Neural cell (in vitro differentiated cells): ENCODE results near the gene ITPA. TPM values are rescaled to one million over a fixed set of nuclear protein-coding genes. Genes with fewer than 3 reads are reported as not detected.

Experiments used
- H2AFZ ChIP-seq: fragments of 200-600, 300-800 bp; sonication (generic), shearing (Covaris generic); 2 replicates; pipeline ENCODE4 v1.6.0; 2014; ENCODE audit warnings: low read depth, mild to moderate bottlenecking, antibody characterized with exemption, low read length, moderate library complexity
- H3F3A ChIP-seq: fragments of 200-600 bp; shearing (Covaris generic); 2 replicates; pipeline ENCODE4 v1.6.1; 2016; ENCODE audit warnings: mild to moderate bottlenecking, moderate library complexity, mixed read lengths, antibody characterized with exemption, low read length; ENCODE audit not compliant: insufficient read depth, poor library complexity, severe bottlenecking
- H3K27ac ChIP-seq: fragments of 200-600, 300-800 bp; sonication (generic), shearing (Covaris generic); 2 replicates; pipeline ENCODE4 v1.5.1; 2014; ENCODE audit warnings: mild to moderate bottlenecking, low read length, moderate library complexity
- H3K27me3 ChIP-seq: fragments of 300-800, 200-600 bp; sonication (generic), shearing (Covaris generic); 2 replicates; pipeline ENCODE4 v1.6.0; 2014; ENCODE audit warnings: mild to moderate bottlenecking, low read depth, low read length, moderate library complexity; ENCODE audit not compliant: insufficient read depth
- H3K36me3 ChIP-seq: fragments of 300-800, 200-600 bp; sonication (generic), shearing (Covaris generic); 2 replicates; pipeline ENCODE4 v1.5.1; 2014; ENCODE audit warnings: mild to moderate bottlenecking, antibody characterized with exemption, low read length, moderate library complexity; ENCODE audit not compliant: insufficient read depth
- H3K4me2 ChIP-seq: fragments of 300-800, 200-600 bp; sonication (generic), shearing (Covaris generic); 2 replicates; pipeline ENCODE4 v1.6.0; 2014; ENCODE audit warnings: mild to moderate bottlenecking, low read length
- H3K4me3 ChIP-seq: fragments of 300-800, 200-600 bp; sonication (generic), shearing (Covaris generic); 2 replicates; pipeline ENCODE4 v1.5.1; 2014; ENCODE audit warnings: mild to moderate bottlenecking, low read length, moderate library complexity
- H3K79me2 ChIP-seq: fragments of 200-600 bp; shearing (Covaris generic); replicated peaks from 2 replicates; pipeline ENCODE4 v1.6.0; 2014; ENCODE audit warnings: mild to moderate bottlenecking, low read length, moderate library complexity; ENCODE audit not compliant: insufficient read depth
- H3K9ac ChIP-seq: fragments of 300-800, 200-600 bp; sonication (generic), shearing (Covaris generic); 2 replicates; pipeline ENCODE4 v1.6.1; 2016; ENCODE audit warnings: mild to moderate bottlenecking, low read length, mixed read lengths
- H3K9me2 ChIP-seq: fragments of 200-600 bp; shearing (Covaris generic); 2 replicates; pipeline ENCODE4 v1.6.1; 2016; ENCODE audit warnings: mild to moderate bottlenecking, low read length, mixed read lengths; ENCODE audit not compliant: insufficient read depth
- H3K9me3 ChIP-seq: fragments of 200-600, 300-800 bp; sonication (generic), shearing (Covaris generic); 2 replicates; pipeline ENCODE4 v1.6.1; 2016; ENCODE audit warnings: mild to moderate bottlenecking, mixed run types, low read length, moderate library complexity, mixed read lengths
- H4K20me1 ChIP-seq: fragments of 200-600 bp; shearing (Covaris generic); 2 replicates; pipeline ENCODE4 v1.6.1; 2016; ENCODE audit warnings: mild to moderate bottlenecking, mixed run types; ENCODE audit not compliant: insufficient read depth
- EP300 ChIP-seq: fragments of 450-650 bp; conservative IDR thresholded peaks from 2 replicates; pipeline ENCODE4 v1.6.1; 2014; ENCODE audit warnings: antibody characterized with exemption, mild to moderate bottlenecking, moderate library complexity; ENCODE audit not compliant: poor library complexity, severe bottlenecking
- EZH2 ChIP-seq: fragments of 200-600, 300-800 bp; shearing (Covaris generic), sonication (generic); IDR thresholded peaks from 2 replicates; pipeline ENCODE4 v1.6.1; 2014; ENCODE audit warnings: antibody characterized with exemption, low read length, borderline replicate concordance, mild to moderate bottlenecking; ENCODE audit not compliant: insufficient read depth, poor library complexity, severe bottlenecking
- MXI1 ChIP-seq: fragments of 450-650 bp; conservative IDR thresholded peaks from 2 replicates; pipeline ENCODE4 v1.6.1; 2014; ENCODE audit warnings: antibody characterized with exemption, mild to moderate bottlenecking; ENCODE audit not compliant: poor library complexity, severe bottlenecking
- POLR2AphosphoS5 ChIP-seq: IDR thresholded peaks from 2 replicates; pipeline ENCODE4 v1.6.1; 2012
- RAD21 ChIP-seq: fragments of 450-650 bp; conservative IDR thresholded peaks from 2 replicates; pipeline ENCODE4 v1.6.1; 2014; ENCODE audit warnings: antibody characterized with exemption, mild to moderate bottlenecking, moderate library complexity
- SMC3 ChIP-seq: fragments of 450-650 bp; conservative IDR thresholded peaks from 2 replicates; pipeline ENCODE4 v1.6.1; 2014; ENCODE audit warnings: antibody characterized with exemption, mild to moderate bottlenecking, moderate library complexity; ENCODE audit not compliant: poor library complexity
- TAF1 ChIP-seq: IDR thresholded peaks from 2 replicates; pipeline ENCODE4 v1.6.1; 2012; ENCODE audit warnings: low read depth
- polyA plus RNA-seq: library from polyadenylated mRNA; depleted of rRNA; stranded (reverse); fragments of >200 nt; gene quantifications from 2 replicates; pipeline ENCODE4 v1.2.3, GENCODE V29; 2014
- TF ChIP-seq, protein P1 (sequence below): fragments of 450-650 bp; IDR thresholded peaks from 2 replicates; pipeline ENCODE4 v1.5.1; 2014; ENCODE audit warnings: antibody characterized with exemption, mild to moderate bottlenecking, moderate library complexity; ENCODE audit not compliant: poor library complexity, severe bottlenecking
- TF ChIP-seq, protein P2 (sequence below): IDR thresholded peaks from 2 replicates; pipeline ENCODE4 v1.6.1; 2012; ENCODE audit warnings: borderline replicate concordance

The ITPA gene
- polyA plus RNA-seq, 1 donor from 2014 or later, result 87.1 TPM

DNA sequence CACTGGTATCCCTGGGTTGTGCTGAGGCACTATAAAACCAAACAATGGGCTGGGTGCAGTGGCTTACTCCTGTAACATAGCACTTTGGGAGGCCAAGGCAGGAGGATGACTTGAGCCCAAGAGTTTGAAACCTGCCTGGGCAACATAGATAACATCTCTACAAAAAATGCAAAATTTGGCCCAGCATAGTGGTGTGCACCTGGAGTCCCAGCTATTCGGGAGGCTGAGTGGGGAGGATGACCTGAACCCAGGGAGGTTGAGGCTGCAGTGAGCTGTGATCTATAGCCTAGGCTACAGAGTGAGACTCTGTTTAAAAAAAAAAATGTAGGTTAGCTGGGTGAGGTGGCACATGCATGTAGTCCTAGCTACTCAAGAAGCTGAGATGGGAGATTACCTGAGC lies 37.4 kb downstream of the ITPA start:
- no peaks in the 10 kb centered on the region for H3K9me2 ChIP-seq
- no peaks in the 10 kb centered on the region for H3K79me2 ChIP-seq
- no peaks in the 10 kb centered on the region for H3K36me3 ChIP-seq
- H3F3A ChIP-seq, result no peaks in the 10 kb centered on the region
- no peaks in the 10 kb centered on the region for H4K20me1 ChIP-seq
- no peak overlapping the region for H3K4me2 ChIP-seq
- H3K9me3 ChIP-seq, result no peaks in the 10 kb centered on the region
- no peak overlapping the region for H2AFZ ChIP-seq
- peaks cover 37% of the 10 kb centered on the region for H3K27me3 ChIP-seq
- no peak for TF ChIP-seq MXI1
- no peak for TF ChIP-seq EP300
- TF ChIP-seq, protein P1, sequence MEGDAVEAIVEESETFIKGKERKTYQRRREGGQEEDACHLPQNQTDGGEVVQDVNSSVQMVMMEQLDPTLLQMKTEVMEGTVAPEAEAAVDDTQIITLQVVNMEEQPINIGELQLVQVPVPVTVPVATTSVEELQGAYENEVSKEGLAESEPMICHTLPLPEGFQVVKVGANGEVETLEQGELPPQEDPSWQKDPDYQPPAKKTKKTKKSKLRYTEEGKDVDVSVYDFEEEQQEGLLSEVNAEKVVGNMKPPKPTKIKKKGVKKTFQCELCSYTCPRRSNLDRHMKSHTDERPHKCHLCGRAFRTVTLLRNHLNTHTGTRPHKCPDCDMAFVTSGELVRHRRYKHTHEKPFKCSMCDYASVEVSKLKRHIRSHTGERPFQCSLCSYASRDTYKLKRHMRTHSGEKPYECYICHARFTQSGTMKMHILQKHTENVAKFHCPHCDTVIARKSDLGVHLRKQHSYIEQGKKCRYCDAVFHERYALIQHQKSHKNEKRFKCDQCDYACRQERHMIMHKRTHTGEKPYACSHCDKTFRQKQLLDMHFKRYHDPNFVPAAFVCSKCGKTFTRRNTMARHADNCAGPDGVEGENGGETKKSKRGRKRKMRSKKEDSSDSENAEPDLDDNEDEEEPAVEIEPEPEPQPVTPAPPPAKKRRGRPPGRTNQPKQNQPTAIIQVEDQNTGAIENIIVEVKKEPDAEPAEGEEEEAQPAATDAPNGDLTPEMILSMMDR, result no peak
- TF ChIP-seq TAF1, result no peak
- no peak for TF ChIP-seq RAD21
- no peak for TF ChIP-seq EZH2
- no peak overlapping the region for H3K27ac ChIP-seq
- H3K9ac ChIP-seq, result no peak overlapping the region
- no peak overlapping the region for H3K4me3 ChIP-seq

DNA sequence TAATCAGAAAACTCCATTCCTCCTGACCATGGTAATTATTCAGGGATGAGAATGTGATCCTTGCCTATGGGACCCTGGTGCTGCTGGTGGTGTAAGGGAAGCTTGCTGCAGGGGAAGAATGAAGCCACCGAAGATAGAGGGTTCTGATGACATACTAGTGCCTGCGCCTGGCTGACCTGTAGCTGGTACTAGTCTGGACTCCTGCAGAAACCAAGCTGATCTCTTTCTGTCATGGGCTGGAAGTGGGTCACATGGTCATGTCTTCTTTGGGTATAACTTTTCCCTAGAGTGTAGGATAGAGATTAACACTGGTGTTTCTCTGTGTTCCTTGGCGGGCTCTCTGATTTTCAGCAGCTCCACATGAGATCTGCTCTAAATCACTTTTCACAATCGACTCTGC lies 38.3 kb downstream of the ITPA start:
- H3K79me2 ChIP-seq, result no peaks in the 10 kb centered on the region
- H3K36me3 ChIP-seq, result no peaks in the 10 kb centered on the region
- no peaks in the 10 kb centered on the region for H4K20me1 ChIP-seq
- H3K4me3 ChIP-seq, result no peak overlapping the region
- no peak overlapping the region for H3K27ac ChIP-seq
- no peaks in the 10 kb centered on the region for H3F3A ChIP-seq
- H3K9me2 ChIP-seq, result no peaks in the 10 kb centered on the region
- peaks cover 30% of the 10 kb centered on the region for H3K27me3 ChIP-seq
- H3K9ac ChIP-seq, result no peak overlapping the region
- H2AFZ ChIP-seq, result no peak overlapping the region
- no peaks in the 10 kb centered on the region for H3K9me3 ChIP-seq
- no peak overlapping the region for H3K4me2 ChIP-seq
- TF ChIP-seq RAD21 (no peak), SMC3 (no peak), EZH2 (no peak), TAF1 (no peak), MXI1 (no peak), POLR2AphosphoS5 (no peak), EP300 (no peak)
- TF ChIP-seq, protein P2, sequence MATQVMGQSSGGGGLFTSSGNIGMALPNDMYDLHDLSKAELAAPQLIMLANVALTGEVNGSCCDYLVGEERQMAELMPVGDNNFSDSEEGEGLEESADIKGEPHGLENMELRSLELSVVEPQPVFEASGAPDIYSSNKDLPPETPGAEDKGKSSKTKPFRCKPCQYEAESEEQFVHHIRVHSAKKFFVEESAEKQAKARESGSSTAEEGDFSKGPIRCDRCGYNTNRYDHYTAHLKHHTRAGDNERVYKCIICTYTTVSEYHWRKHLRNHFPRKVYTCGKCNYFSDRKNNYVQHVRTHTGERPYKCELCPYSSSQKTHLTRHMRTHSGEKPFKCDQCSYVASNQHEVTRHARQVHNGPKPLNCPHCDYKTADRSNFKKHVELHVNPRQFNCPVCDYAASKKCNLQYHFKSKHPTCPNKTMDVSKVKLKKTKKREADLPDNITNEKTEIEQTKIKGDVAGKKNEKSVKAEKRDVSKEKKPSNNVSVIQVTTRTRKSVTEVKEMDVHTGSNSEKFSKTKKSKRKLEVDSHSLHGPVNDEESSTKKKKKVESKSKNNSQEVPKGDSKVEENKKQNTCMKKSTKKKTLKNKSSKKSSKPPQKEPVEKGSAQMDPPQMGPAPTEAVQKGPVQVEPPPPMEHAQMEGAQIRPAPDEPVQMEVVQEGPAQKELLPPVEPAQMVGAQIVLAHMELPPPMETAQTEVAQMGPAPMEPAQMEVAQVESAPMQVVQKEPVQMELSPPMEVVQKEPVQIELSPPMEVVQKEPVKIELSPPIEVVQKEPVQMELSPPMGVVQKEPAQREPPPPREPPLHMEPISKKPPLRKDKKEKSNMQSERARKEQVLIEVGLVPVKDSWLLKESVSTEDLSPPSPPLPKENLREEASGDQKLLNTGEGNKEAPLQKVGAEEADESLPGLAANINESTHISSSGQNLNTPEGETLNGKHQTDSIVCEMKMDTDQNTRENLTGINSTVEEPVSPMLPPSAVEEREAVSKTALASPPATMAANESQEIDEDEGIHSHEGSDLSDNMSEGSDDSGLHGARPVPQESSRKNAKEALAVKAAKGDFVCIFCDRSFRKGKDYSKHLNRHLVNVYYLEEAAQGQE, result no peak
- TF ChIP-seq, protein P1, result no peak
